NCI-H526 (cell line): ENCODE measurements around the gene TLX2.

ENCODE experiments used
- DNase-seq, 2 experiments: peaks; one replicate each; lab custom pipeline; 2025; lab: John Stamatoyannopoulos, UW

The TLX2 gene

GRCh38 chr2:74531666-74532065 is 17.4 kb downstream of the TLX2 start:
- DNase-seq: no peak

- DNase-seq: peak in 1 of 2 experiments; percentile 19
Observed at GRCh38 chr2:74532222-74532621, 18.0 kb downstream of the TLX2 start.

- no peak for DNase-seq
Observed at GRCh38 chr2:74533464-74533863, 19.2 kb downstream of the TLX2 start.

- DNase-seq: no peak
Observed at GRCh38 chr2:74534411-74534810, 20.2 kb downstream of the TLX2 start.

GRCh38 chr2:74535440-74535965 is 21.3 kb downstream of the TLX2 start:
- DNase-seq: no peak

GRCh38 chr2:74536166-74536950 is 22.1 kb downstream of the TLX2 start:
- no peak for DNase-seq

- no peak for DNase-seq
Observed at GRCh38 chr2:74537140-74537539, 22.9 kb downstream of the TLX2 start.

GRCh38 chr2:74538881-74539339 is 24.7 kb downstream of the TLX2 start:
- DNase-seq: no peak

- DNase-seq: no peak
Observed at GRCh38 chr2:74540291-74540690, 26.0 kb downstream of the TLX2 start.

GRCh38 chr2:74542978-74543377 is 28.7 kb downstream of the TLX2 start:
- no peak for DNase-seq

- DNase-seq: no peak
Observed at GRCh38 chr2:74544634-74545033, 30.4 kb downstream of the TLX2 start.

GRCh38 chr2:74546004-74546403 is 31.8 kb downstream of the TLX2 start:
- DNase-seq: no peak

GRCh38 chr2:74548285-74548899 is 34.1 kb downstream of the TLX2 start:
- peak; percentile 40 to 68 for DNase-seq

- DNase-seq: peak; percentile 42 to 85
Observed at GRCh38 chr2:74548900-74549826, 34.9 kb downstream of the TLX2 start.

- DNase-seq: no peak
Observed at GRCh38 chr2:74550231-74550630, 36.0 kb downstream of the TLX2 start.

GRCh38 chr2:74551530-74551929 is 37.3 kb downstream of the TLX2 start:
- no peak for DNase-seq

GRCh38 chr2:74551942-74552913 is 38.0 kb downstream of the TLX2 start:
- no peak for DNase-seq

- DNase-seq: peak in 1 of 2 experiments; percentile 25
Observed at GRCh38 chr2:74552914-74553811, 38.9 kb downstream of the TLX2 start.

- peak; percentile 37 to 77 for DNase-seq
Observed at GRCh38 chr2:74553892-74554819, 39.9 kb downstream of the TLX2 start, which contains the start of the genes DOK1 and LOXL3. Gene DOK1 (plus strand): TSS chr2:74554720. CDS start chr2:74554755, 35 bp downstream. Gene LOXL3 (minus strand): TSS chr2:74553942. CDS start chr2:74552634, 1,308 bp downstream.
